Astrocyte of the cerebellum (primary cell): ENCODE data around the gene MTRFR.
"Not testable (repeated sequence)": the region's sequence is repeated elsewhere in the genome, so short reads cannot be mapped to it uniquely, and the experiment has no call there.

ENCODE experiments used
- DNase-seq: peaks from one replicate; pipeline ENCODE4 v3.0.0-alpha.2; 2011; ENCODE audit warnings: low read depth
- H3K4me3 ChIP-seq: 2 replicates; pipeline ENCODE4 v1.5.1; 2011; ENCODE audit warnings: mild to moderate bottlenecking, low read depth, low read length, moderate library complexity
- CTCF ChIP-seq: IDR thresholded peaks from 2 replicates; pipeline ENCODE4 v1.5.1; 2012; ENCODE audit warnings: low read length, low read depth, moderate library complexity, mild to moderate bottlenecking; ENCODE audit errors: missing control alignments
- in situ Hi-C: cut with HindIII; loops from 2 replicates; pipeline ENCODE4 v1.10.0; 2017; ENCODE audit warnings: low sequenced_read_pairs

MTRFR gene

DNA sequence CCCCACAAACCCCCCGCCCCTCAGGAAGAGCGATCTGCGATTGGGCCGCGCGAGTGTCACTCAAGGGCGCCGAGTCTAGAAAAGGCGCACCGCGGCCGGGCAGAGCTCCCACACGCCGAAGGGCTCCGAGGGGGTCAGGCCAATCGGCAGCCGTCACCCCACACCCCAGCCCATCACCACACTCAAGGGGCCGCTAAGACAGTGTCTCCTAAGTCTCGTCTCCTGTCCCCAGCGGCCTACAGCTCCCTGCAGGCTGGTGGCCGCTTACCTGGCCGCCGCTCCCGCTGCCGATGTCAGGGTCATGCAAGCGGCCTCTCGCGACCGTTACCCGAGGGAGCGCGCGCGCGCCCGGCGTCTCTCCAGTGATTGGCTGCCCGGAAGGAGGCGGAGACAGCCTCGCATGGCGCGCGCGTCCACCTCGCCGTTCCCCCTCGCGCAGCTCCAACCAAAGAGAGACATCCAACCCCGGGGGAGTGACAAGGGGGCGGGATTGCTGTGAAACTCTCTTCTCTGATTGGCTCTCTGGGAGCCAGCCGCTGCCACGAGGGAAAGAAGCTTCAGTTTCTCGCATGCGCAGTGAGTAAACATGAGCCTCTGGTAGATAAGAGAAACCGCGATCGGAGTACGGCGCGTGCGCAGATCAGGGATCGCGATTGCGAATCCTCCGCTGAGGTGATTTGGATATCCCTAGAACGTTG is at the start of gene MTRFR, which contains the start of gene MPHOSPH9:
MTRFR (plus strand) TSS at position 630 of the 698 bp plus-strand sequence. CDS start 20,239 bp downstream, outside the sequence.
MPHOSPH9 (minus strand) TSS at position 335 of the 698 bp plus-strand sequence. CDS start 2,777 bp downstream, outside the sequence.
- peak; percentile 99 for DNase-seq
- in situ Hi-C loops = no loop called here
- peak within 1 kb of the TSS; percentile 97 for H3K4me3 ChIP-seq
- TF ChIP-seq CTCF = no peak

DNA sequence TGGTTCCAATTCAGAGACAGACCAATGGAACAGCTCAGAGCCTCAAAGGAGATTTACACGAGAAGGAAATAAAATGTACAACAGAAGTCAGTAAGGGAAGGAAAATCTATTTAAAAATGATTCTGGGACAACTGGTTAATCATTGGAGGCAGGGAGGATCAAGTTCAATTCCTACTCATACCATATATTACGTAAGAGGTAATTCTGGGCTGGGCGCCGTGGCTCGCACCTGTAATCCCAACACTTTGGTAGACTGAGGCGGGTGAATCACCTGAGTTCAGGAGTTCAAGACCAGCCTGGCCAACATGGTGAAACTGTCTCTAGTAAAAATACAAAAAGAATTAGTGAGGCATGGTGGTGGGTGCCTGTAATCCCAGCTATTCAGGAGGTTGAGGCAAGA is 45.6 kb upstream of the MTRFR start:
- DNase-seq = no peak
- H3K4me3 ChIP-seq = no peak overlapping the region
- in situ Hi-C loops = no loop called here
- TF ChIP-seq CTCF = no peak

DNA sequence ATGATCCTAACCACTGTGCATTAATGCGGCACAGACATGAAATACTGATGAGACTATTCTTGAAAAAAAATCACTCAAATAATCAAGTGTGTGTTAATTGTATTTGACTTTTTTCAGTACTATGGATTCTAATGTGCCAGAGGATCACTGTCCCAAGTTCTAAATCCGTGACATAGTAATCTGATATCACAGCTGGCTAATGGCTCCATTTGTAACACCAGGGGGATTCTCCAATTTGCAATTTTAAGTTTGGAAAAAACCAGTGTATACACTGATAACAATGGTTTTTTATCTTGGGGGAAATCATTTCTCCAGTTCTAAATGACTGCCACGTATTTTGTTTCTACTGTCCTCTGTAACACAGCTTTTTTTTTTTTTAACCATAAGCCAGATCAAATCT is 33.3 kb upstream of the MTRFR start:
- no peak for DNase-seq
- in situ Hi-C loops = no loop called here
- no peak overlapping the region for H3K4me3 ChIP-seq
- TF ChIP-seq CTCF = no peak

GRCh38 chr12:123200414-123200813 is 32.8 kb upstream of the MTRFR start:
- no peak for DNase-seq
- no peak for TF ChIP-seq CTCF
- in situ Hi-C loops = no loop called here
- no peak overlapping the region for H3K4me3 ChIP-seq

GRCh38 chr12:123206794-123207193 is 26.4 kb upstream of the MTRFR start:
- not testable (repeated sequence) for DNase-seq, H3K4me3 ChIP-seq

DNA sequence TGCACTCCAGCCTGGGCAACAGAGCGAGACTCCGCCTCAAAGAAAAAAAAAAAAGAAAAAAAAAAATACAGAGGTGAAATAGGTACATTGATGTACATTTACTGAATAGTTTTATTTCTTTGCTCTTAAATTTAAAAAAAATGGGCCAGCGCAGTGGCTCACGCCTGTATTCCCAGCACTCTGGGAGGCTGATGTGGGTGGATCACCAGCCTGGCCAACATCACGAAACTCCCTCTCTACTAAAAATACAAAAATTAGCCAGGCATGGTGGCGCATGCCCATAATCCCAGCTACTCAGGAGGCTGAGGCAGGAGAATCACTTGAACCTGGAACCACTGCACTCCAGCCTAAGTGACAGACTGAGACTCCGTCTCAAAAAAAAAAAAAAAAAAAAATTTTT is 25.4 kb upstream of the MTRFR start:
- H3K4me3 ChIP-seq, DNase-seq, in situ Hi-C loops: not testable (repeated sequence)

More at GRCh38 chr12:123206794-123207193, 26.4 kb upstream of the MTRFR start:
- in situ Hi-C loops = not testable (repeated sequence)

DNA sequence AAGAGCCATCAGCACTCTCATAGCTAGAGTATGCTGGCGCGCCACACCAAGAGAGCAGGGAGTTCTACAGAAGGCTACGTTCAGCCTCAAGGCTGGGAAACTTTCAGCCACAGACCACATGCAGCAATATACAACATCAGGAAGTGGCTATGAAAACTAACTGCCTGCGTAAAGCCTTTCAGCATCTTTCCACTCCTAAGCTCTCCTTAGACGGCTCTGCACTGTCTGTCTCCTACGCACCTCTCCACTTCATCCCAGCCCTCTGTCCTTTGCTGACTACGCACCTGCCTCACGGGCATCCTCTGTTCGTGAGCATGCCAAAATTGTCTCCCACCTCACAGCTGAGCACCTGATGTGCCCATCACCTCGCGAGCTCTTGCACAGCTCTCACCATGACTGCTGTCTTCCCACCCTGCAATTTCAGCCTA is 10.0 kb upstream of the MTRFR start:
- H3K4me3 ChIP-seq = no peak overlapping the region
- no peak for TF ChIP-seq CTCF
- no peak for DNase-seq
- in situ Hi-C loops = no loop called here
